ENCODE results near the gene CCDC30.
A peak's percentile ranks its signal among the peaks of the same experiment; 100 is the strongest.

GRCh38 chr1:42692461-42692860, 229.4 kb downstream of the CCDC30 start:
- TF ChIP-seq CTCF (IDR thresholded peaks at IDR 0.05) (no peak), POLR2A (IDR thresholded peaks at IDR 0.05) (peak in 1 of 2 donors; percentile 9)
